CD4-positive, alpha-beta memory T cell (primary cell): ENCODE measurements around the gene MAS1L. TPM values are rescaled to one million over a fixed set of nuclear protein-coding genes. Genes with fewer than 3 reads are reported as not detected.

Experiments
- CTCF ChIA-PET: fragments of 350-600 bp; sonication (Branson Sonifier 250); formaldehyde crosslinking; loops from one replicate; lab custom pipeline; 2021; ENCODE audit warnings: inconsistent platforms; ENCODE audit not compliant: partially characterized antibody; lab: Charles Lee
- POLR2A ChIA-PET: fragments of 350-600 bp; sonication (Branson Sonifier 250); formaldehyde crosslinking; loops from one replicate; lab custom pipeline; 2021; ENCODE audit not compliant: partially characterized antibody; lab: Charles Lee
- DNase-seq, 5 donors: peaks; one replicate each; pipeline versions ENCODE4 v3.0.0 to v3.0.0-alpha.2; 2020 to 2022; ENCODE audit warnings: mixed read lengths in 1 of 5
- H3K27ac ChIP-seq: one replicate; pipeline ENCODE4 v1.7.0; 2013; ENCODE audit warnings: low read depth, low read length
- H3K27me3 ChIP-seq: 2 replicates; pipeline ENCODE4 v1.7.0; 2013; ENCODE audit warnings: mild to moderate bottlenecking, low read length, moderate library complexity; ENCODE audit not compliant: insufficient read depth
- H3K36me3 ChIP-seq: 2 replicates; pipeline ENCODE4 v1.7.0; 2013; ENCODE audit warnings: mild to moderate bottlenecking, low read length, moderate library complexity; ENCODE audit not compliant: insufficient read depth
- H3K4me1 ChIP-seq: 2 replicates; pipeline ENCODE4 v1.7.0; 2013; ENCODE audit warnings: mild to moderate bottlenecking, low read length, moderate library complexity; ENCODE audit not compliant: insufficient read depth
- H3K4me3 ChIP-seq, 2 donors: one replicate each; pipeline ENCODE4 v1.7.0; 2013; ENCODE audit warnings: low read length in 2 of 2, mild to moderate bottlenecking in 1 of 2
- H3K9me3 ChIP-seq, 2 donors: one replicate each; pipeline ENCODE4 v1.7.0; 2013; ENCODE audit warnings: low read length in 2 of 2, control low read depth in 1 of 2; ENCODE audit not compliant: control insufficient read depth in 1 of 2
- H3K27ac Mint-ChIP-seq, 7 donors: one replicate each; pipeline ENCODE4 v1.8.0; 2020 to 2021; ENCODE audit warnings: mixed read lengths in 7 of 7, mild to moderate bottlenecking in 6 of 7, inconsistent platforms in 3 of 7, moderate library complexity in 3 of 7
- H3K27me3 Mint-ChIP-seq, 2 donors: one replicate each; pipeline ENCODE4 v1.8.0; 2020 to 2021; ENCODE audit warnings: mixed read lengths in 2 of 2
- H3K36me3 Mint-ChIP-seq, 2 donors: one replicate each; pipeline ENCODE4 v1.8.0; 2020 to 2021; ENCODE audit warnings: mixed read lengths in 2 of 2, inconsistent platforms in 1 of 2, mild to moderate bottlenecking in 1 of 2
- H3K4me1 Mint-ChIP-seq, 4 donors: one replicate each; pipeline ENCODE4 v1.8.0; 2020 to 2021; ENCODE audit warnings: mixed read lengths in 4 of 4, mild to moderate bottlenecking in 1 of 4
- H3K4me3 Mint-ChIP-seq, 8 donors: one replicate each; pipeline ENCODE4 v1.8.0; 2020 to 2021; ENCODE audit warnings: mixed read lengths in 8 of 8, mild to moderate bottlenecking in 7 of 8, moderate library complexity in 6 of 8, inconsistent platforms in 3 of 8
- H3K9me3 Mint-ChIP-seq, 8 donors: one replicate each; pipeline ENCODE4 v1.8.0; 2020 to 2021; ENCODE audit warnings: mixed read lengths in 8 of 8, mild to moderate bottlenecking in 5 of 8, inconsistent platforms in 3 of 8, moderate library complexity in 1 of 8
- intact Hi-C: fragments of 100-400 bp; cut with micrococcal nuclease; formaldehyde crosslinking; loops from one replicate; pipeline ENCODE4 v1.15.1; 2023
- polyA plus RNA-seq, 2 donors: library from polyadenylated mRNA; unstranded; fragments of 300-500 nt; fragmentation: Illumina TruSeq; gene quantifications; one replicate each; pipeline ENCODE4 v1.2.3, GENCODE V29; 2021
- total RNA-seq, 2 experiments: library from RNA; stranded (reverse); gene quantifications; one replicate each; pipeline ENCODE4 v1.2.3, GENCODE V29; 2021

MAS1L gene
- total and polyA plus RNA-seq, 4 experiments from 2014 or later, result not detected

GRCh38 chr6:29520232-29520631, 32.5 kb upstream of the MAS1L start:
- CTCF ChIA-PET, result no interaction called here
- no peaks in the 10 kb centered on the region for H3K36me3 Mint-ChIP-seq

GRCh38 chr6:29519291-29520010, 31.7 kb upstream of the MAS1L start:
- CTCF ChIA-PET, result no interaction called here
- Mint-ChIP-seq H3K4me1 (peaks cover 12 to 17% (median 14%) of the 10 kb centered on the region in 4 donors), H3K36me3 (no peaks in the 10 kb centered on the region), H3K4me3 (no peak overlapping the region), H3K27me3 (peaks cover 0 to 11% of the 10 kb centered on the region in 2 donors), H3K9me3 (no peaks in the 10 kb centered on the region), H3K27ac (no peak overlapping the region)
- no peak overlapping the region for H3K4me3 ChIP-seq
- no peaks in the 10 kb centered on the region for H3K9me3 ChIP-seq
- POLR2A ChIA-PET, result no interaction called here
- no peak for DNase-seq
- H3K36me3 ChIP-seq, result no peaks in the 10 kb centered on the region
- intact Hi-C loops, result no loop called here
- H3K27ac ChIP-seq, result no peak overlapping the region
- no peaks in the 10 kb centered on the region for H3K27me3 ChIP-seq
- H3K4me1 ChIP-seq, result peaks cover 9% of the 10 kb centered on the region

More at GRCh38 chr6:29520232-29520631, 32.5 kb upstream of the MAS1L start:
- DNase-seq, result no peak
- H3K9me3 ChIP-seq, result no peaks in the 10 kb centered on the region
- no peaks in the 10 kb centered on the region for H3K36me3 ChIP-seq
- Mint-ChIP-seq H3K4me1 (peaks cover 7 to 13% (median 11%) of the 10 kb centered on the region in 4 donors), H3K27ac (no peak overlapping the region), H3K9me3 (no peaks in the 10 kb centered on the region), H3K27me3 (peaks cover 2 to 11% of the 10 kb centered on the region in 2 donors), H3K4me3 (no peak overlapping the region)
- H3K27ac ChIP-seq, result no peak overlapping the region
- H3K4me1 ChIP-seq, result peaks cover 9% of the 10 kb centered on the region
- no peak overlapping the region for H3K4me3 ChIP-seq
- H3K27me3 ChIP-seq, result peaks cover 6% of the 10 kb centered on the region
- POLR2A ChIA-PET, result no interaction called here
- intact Hi-C loops, result no loop called here

- DNase-seq, result no peak
- Histone ChIP-seq H3K27me3 (no peaks in the 10 kb centered on the region), H3K27ac (no peak overlapping the region), H3K4me3 (no peak overlapping the region), H3K4me1 (peaks cover 9% of the 10 kb centered on the region), H3K9me3 (no peaks in the 10 kb centered on the region), H3K36me3 (no peaks in the 10 kb centered on the region)
- H3K4me1 Mint-ChIP-seq, result peaks cover 12 to 17% (median 13%) of the 10 kb centered on the region in 4 donors
- ChIA-PET CTCF (no interaction called here), POLR2A (no interaction called here)
- peaks cover 0 to 7% of the 10 kb centered on the region in 2 donors for H3K27me3 Mint-ChIP-seq
- H3K9me3 Mint-ChIP-seq, result no peaks in the 10 kb centered on the region
- H3K4me3 Mint-ChIP-seq, result no peak overlapping the region
- H3K27ac Mint-ChIP-seq, result no peak overlapping the region
- intact Hi-C loops, result no loop called here
- H3K36me3 Mint-ChIP-seq, result no peaks in the 10 kb centered on the region
Observed at GRCh38 chr6:29517728-29518440, 30.1 kb upstream of the MAS1L start.

DNA sequence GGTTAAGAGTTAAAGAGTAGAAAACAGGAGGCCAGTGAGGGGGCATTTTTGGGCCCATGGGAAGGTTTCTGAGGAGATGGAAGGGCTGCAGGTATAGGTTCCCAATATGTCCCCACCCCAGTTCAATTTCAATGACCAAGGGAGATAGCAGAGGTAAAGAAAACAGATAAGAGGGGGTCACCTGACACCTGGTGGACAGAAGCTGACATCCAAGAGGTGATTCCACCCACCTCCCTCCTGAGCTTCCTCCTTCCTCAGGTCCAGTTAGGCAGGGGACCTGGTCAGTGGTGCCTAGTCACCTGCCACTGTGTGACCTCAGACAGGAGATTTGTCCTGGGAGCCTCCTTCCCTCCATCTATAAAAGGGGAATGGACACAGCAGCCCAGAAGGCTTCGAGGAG, 29.5 kb upstream of the MAS1L start:
- Mint-ChIP-seq H3K4me1 (peaks cover 12 to 17% (median 13%) of the 10 kb centered on the region in 4 donors), H3K9me3 (no peaks in the 10 kb centered on the region), H3K36me3 (no peaks in the 10 kb centered on the region), H3K27me3 (peaks cover 0 to 7% of the 10 kb centered on the region in 2 donors), H3K27ac (no peak overlapping the region), H3K4me3 (no peak overlapping the region)
- no peak for DNase-seq
- POLR2A ChIA-PET, result no interaction called here
- no peaks in the 10 kb centered on the region for H3K36me3 ChIP-seq
- H3K27ac ChIP-seq, result no peak overlapping the region
- no peaks in the 10 kb centered on the region for H3K9me3 ChIP-seq
- H3K4me3 ChIP-seq, result no peak overlapping the region
- CTCF ChIA-PET, result no interaction called here
- no peaks in the 10 kb centered on the region for H3K27me3 ChIP-seq
- intact Hi-C loops, result no loop called here
- H3K4me1 ChIP-seq, result peaks cover 9% of the 10 kb centered on the region

DNA sequence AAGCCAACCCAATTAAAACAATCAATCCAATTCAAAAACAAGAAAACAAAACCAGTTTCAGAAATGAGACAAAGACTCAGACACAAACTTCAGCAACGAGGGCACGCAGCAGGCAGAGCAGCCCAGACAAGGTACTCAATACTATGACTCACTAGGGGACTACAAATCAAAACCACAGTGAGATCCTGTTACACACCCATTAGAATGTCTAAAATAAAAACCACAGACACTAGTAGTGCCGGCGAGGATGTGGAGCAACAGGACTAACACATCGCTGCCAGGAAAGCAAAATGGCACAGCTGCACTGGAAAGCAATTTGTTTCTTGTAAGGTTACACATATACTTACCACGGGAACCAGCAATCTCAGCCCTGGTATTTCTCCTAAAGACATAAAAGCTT, 28.4 kb upstream of the MAS1L start:
- Histone ChIP-seq H3K9me3 (no peaks in the 10 kb centered on the region), H3K27me3 (no peaks in the 10 kb centered on the region), H3K4me3 (no peak overlapping the region), H3K36me3 (no peaks in the 10 kb centered on the region), H3K4me1 (peaks cover 9% of the 10 kb centered on the region), H3K27ac (no peak overlapping the region)
- H3K27ac Mint-ChIP-seq, result peak overlapping the region in 2 of 7 donors; percentile 15 to 43
- ChIA-PET CTCF (no interaction called here), POLR2A (no interaction called here)
- peaks cover 12 to 17% (median 13%) of the 10 kb centered on the region in 4 donors for H3K4me1 Mint-ChIP-seq
- peak overlapping the region in 3 of 8 donors; percentile 2 to 43 (median 41) for H3K4me3 Mint-ChIP-seq
- intact Hi-C loops, result no loop called here
- no peaks in the 10 kb centered on the region for H3K36me3 Mint-ChIP-seq
- DNase-seq, result peak; percentile 15 to 56 (median 26)
- no peaks in the 10 kb centered on the region for H3K9me3 Mint-ChIP-seq
- H3K27me3 Mint-ChIP-seq, result peaks cover 0 to 7% of the 10 kb centered on the region in 2 donors

- Mint-ChIP-seq H3K27ac (peak overlapping the region in 1 of 7 donors; percentile 49), H3K9me3 (no peaks in the 10 kb centered on the region), H3K36me3 (no peaks in the 10 kb centered on the region), H3K27me3 (peaks cover 5 to 9% of the 10 kb centered on the region in 2 donors), H3K4me1 (peaks cover 3 to 8% (median 5%) of the 10 kb centered on the region in 4 donors), H3K4me3 (no peak overlapping the region)
- Histone ChIP-seq H3K4me3 (no peak overlapping the region), H3K27me3 (no peaks in the 10 kb centered on the region), H3K27ac (no peak overlapping the region), H3K9me3 (no peaks in the 10 kb centered on the region), H3K36me3 (no peaks in the 10 kb centered on the region), H3K4me1 (peaks cover 1% of the 10 kb centered on the region)
- POLR2A ChIA-PET, result no interaction called here
- CTCF ChIA-PET, result no interaction called here
- DNase-seq, result no peak
- intact Hi-C loops, result no loop called here
Observed at GRCh38 chr6:29510746-29511300, 23.1 kb upstream of the MAS1L start.

- Mint-ChIP-seq H3K27ac (no peak overlapping the region), H3K4me1 (peaks cover 2 to 7% (median 3%) of the 10 kb centered on the region in 4 donors), H3K36me3 (no peaks in the 10 kb centered on the region), H3K27me3 (peaks cover 6 to 12% of the 10 kb centered on the region in 2 donors), H3K9me3 (no peaks in the 10 kb centered on the region), H3K4me3 (no peak overlapping the region)
- Histone ChIP-seq H3K27ac (no peak overlapping the region), H3K36me3 (no peaks in the 10 kb centered on the region), H3K9me3 (no peaks in the 10 kb centered on the region), H3K4me1 (no peaks in the 10 kb centered on the region), H3K4me3 (no peak overlapping the region), H3K27me3 (no peaks in the 10 kb centered on the region)
- ChIA-PET POLR2A (no interaction called here), CTCF (no interaction called here)
- no peak for DNase-seq
- intact Hi-C loops, result no loop called here
Observed at GRCh38 chr6:29510202-29510601, 22.4 kb upstream of the MAS1L start.
